Erythroblast (primary cell): ENCODE results near the gene CCDC30.

Experiments used
- GATA1 ChIP-seq: IDR thresholded peaks from 2 replicates; pipeline ENCODE4 v1.6.1; 2011; ENCODE audit warnings: low read depth, mild to moderate bottlenecking, control low read depth, low read length, moderate library complexity
- POLR2A ChIP-seq: IDR thresholded peaks from 2 replicates; pipeline ENCODE4 v1.6.1; 2011; ENCODE audit warnings: mild to moderate bottlenecking, low read length

DNA sequence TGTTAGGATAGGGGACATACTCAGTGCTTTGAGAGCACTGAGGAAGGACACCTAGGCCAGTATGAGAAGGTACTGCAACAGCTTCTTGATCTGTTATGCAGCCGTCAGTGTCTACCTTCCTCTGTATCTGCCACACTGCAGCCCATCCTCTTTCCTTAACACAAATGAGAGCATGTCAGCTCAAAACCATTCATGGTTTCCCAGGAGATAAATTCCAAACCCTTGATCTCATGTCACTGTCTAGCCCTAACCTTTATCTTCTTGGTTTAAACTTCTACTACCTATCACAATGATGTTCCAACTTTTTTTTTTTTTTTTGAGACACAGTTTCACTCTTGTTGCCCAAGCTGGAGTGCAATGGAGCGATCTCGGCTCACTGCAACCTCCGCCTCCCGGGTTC is 8.7 kb upstream of the CCDC30 start:
- TF ChIP-seq POLR2A (no peak), GATA1 (no peak)
